Upper lobe of left lung (tissue), 4 donors: ENCODE data around the gene ZFP42.

Experiments
- CTCF ChIP-seq, 6 experiments: fragments of 450-650 bp in 4 of 6; fragments of 200-600 bp in 2 of 6; sonication (generic) in 2 of 6; IDR thresholded peaks; one replicate each; pipeline ENCODE4 v1.5.1; 2016 to 2019; ENCODE audit warnings: antibody characterized with exemption in 6 of 6
- POLR2AphosphoS5 ChIP-seq, 2 donors: sonication (generic); formaldehyde crosslinking; IDR thresholded peaks; one replicate each; pipeline ENCODE4 v1.5.1; 2017; ENCODE audit warnings: antibody characterized with exemption in 2 of 2

GRCh38 chr4:187961961-187962360 is 33.6 kb upstream of the ZFP42 start:
- TF ChIP-seq POLR2AphosphoS5 (IDR thresholded peaks at IDR 0.05) (no peak), CTCF (IDR thresholded peaks at IDR 0.05) (no peak)
